Ovary (tissue), 9 donors: ENCODE data around the gene CHAC2. TPM values are rescaled to one million over a fixed set of nuclear protein-coding genes. Genes with fewer than 3 reads are reported as not detected.

Experiments
- DNase-seq, 5 donors: peaks; one replicate each; pipeline ENCODE4 v3.0.0-alpha.2; 2019 to 2020
- H3K27ac ChIP-seq, 2 donors: fragments of 200-600 bp; one replicate each; pipeline versions ENCODE4 v1.5.1 to v1.8.0; 2019 to 2022
- H3K27me3 ChIP-seq: fragments of 200-600 bp; one replicate; pipeline ENCODE4 v1.8.0; 2022
- H3K36me3 ChIP-seq: fragments of 200-600 bp; sonication (generic); one replicate; pipeline ENCODE4 v1.5.1; 2019
- H3K4me1 ChIP-seq: one replicate; pipeline ENCODE4 v1.8.1; 2013; ENCODE audit warnings: mild to moderate bottlenecking, moderate library complexity; ENCODE audit not compliant: insufficient read depth
- H3K4me3 ChIP-seq: fragments of 200-600 bp; sonication (generic); one replicate; pipeline ENCODE4 v1.5.1; 2017
- H3K9me3 ChIP-seq, 2 donors: fragments of 200-600 bp in 1 of 2; sonication (generic) in 1 of 2; one replicate each; pipeline versions ENCODE4 v1.5.1 to v1.8.1; 2013 to 2019; ENCODE audit warnings: mild to moderate bottlenecking in 1 of 2, moderate library complexity in 1 of 2
- CTCF ChIP-seq, 3 donors: fragments of 450-650 bp in 2 of 3; fragments of 200-600 bp in 1 of 3; IDR thresholded peaks; one replicate each; pipeline versions ENCODE4 v1.5.1 to v1.8.0; 2016 to 2022; ENCODE audit warnings: antibody characterized with exemption in 3 of 3, mild to moderate bottlenecking in 1 of 3
- EP300 ChIP-seq: sonication (generic); formaldehyde crosslinking; IDR thresholded peaks from one replicate; pipeline ENCODE4 v1.6.1; 2017; ENCODE audit warnings: antibody characterized with exemption
- POLR2A ChIP-seq: fragments of 450-650 bp; IDR thresholded peaks from one replicate; pipeline ENCODE4 v1.6.1; 2017; ENCODE audit warnings: antibody characterized with exemption, mild to moderate bottlenecking, moderate library complexity
- WGBS, 3 donors: extraction: QIAGEN DNeasy Blood & Tissue Kit in 1 of 3; methylation state at CpG; one replicate each; pipeline versions ENCODE4 v1.1.5 to v1.1.7; 2013 to 2017; 5-methylcytosine and 5-hydroxymethylcytosine counted together
- intact Hi-C, 4 donors: fragments of 100-400 bp; cut with DNase I; formaldehyde crosslinking; loops; one replicate each; pipeline versions ENCODE4 v1.11.0 to v1.15.1; 2022 to 2023
- polyA plus RNA-seq, 2 donors: library from polyadenylated mRNA; stranded (reverse); fragments of 200-250 nt in 1 of 2; fragments of 350-450 nt in 1 of 2; fragmentation: Illumina TruSeq in 1 of 2; extraction: RNeasy Lipid Tissue Mini Kit (QIAGEN cat#74804) in 1 of 2; gene quantifications; one replicate each; pipeline ENCODE4 v1.2.3, GENCODE V29; 2013 to 2014
- total RNA-seq, 7 donors: library from RNA; depleted of rRNA in 2 of 7; stranded (reverse); fragments of >200 nt in 2 of 7; fragmentation: NEBNext Ultra II Directional in 3 of 7; extraction: Animal tissue kit (Norgen Biotek cat#: 25700) in 3 of 7; gene quantifications; one replicate each; pipeline versions ENCODE4 v1.1.0 to v1.2.4, GENCODE V29; 2016 to 2023
- donor health status: DM: no; HTN: no; CAD: no; lungs with moderate emphysema.
- donor health status: DM: no; HTN: no; CAD: no.
- donor health status: Bipolar disorder and iron deficiency.
- donor health status: DM: yes; HTN: yes; CAD: no.
- donor health status: DM: no; HTN: no; CAD: no.
- donor health status: DM: yes; HTN: yes; CAD: no.

The CHAC2 gene
- total and polyA plus RNA-seq, 9 donors, result 0.39 to 2.0 (median 1.1) TPM

GRCh38 chr2:53811601-53812000 is 44.0 kb downstream of the CHAC2 start:
- WGBS, 3 donors, result 94 to 98% (median 97%) methylated on average over 3 of the region's 3 CpGs
- no peak overlapping the region for H3K27ac ChIP-seq
- intact Hi-C loops, result no loop called here
- DNase-seq, result no peak
- no peaks in the 10 kb centered on the region for H3K4me1 ChIP-seq
- no peak overlapping the region for H3K4me3 ChIP-seq
- no peaks in the 10 kb centered on the region for H3K9me3 ChIP-seq
- H3K27me3 ChIP-seq, result no peaks in the 10 kb centered on the region
- TF ChIP-seq CTCF (IDR thresholded peaks at IDR 0.05), result no peak
- TF ChIP-seq POLR2A, result no peak
- no peak for TF ChIP-seq EP300
- no peaks in the 10 kb centered on the region for H3K36me3 ChIP-seq

DNA sequence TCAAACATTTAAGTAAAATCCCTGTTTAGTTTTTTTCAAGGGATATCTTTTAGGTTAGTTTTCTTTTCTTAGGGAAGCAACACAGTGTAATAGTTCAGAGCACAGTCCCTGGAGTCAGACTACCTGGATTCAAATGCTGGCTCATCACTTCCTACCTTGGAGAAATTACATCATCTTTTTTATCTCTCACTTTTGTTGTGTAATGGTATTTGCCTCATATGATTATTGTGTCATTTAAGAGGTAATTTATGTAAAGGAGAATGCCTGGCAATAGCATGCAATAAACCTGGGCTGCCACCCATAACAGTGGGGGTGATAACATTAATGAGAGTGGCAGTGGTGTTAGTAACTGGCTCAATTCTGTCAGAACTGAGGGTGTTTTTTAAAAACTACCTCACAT is 45.5 kb downstream of the CHAC2 start:
- Histone ChIP-seq H3K9me3 (no peaks in the 10 kb centered on the region), H3K27ac (no peak overlapping the region), H3K36me3 (no peaks in the 10 kb centered on the region), H3K27me3 (no peaks in the 10 kb centered on the region), H3K4me1 (no peaks in the 10 kb centered on the region), H3K4me3 (no peak overlapping the region)
- TF ChIP-seq POLR2A (no peak), EP300 (no peak), CTCF (IDR thresholded peaks at IDR 0.05) (no peak)
- no peak for DNase-seq
- intact Hi-C loops, result no loop called here

- no peaks in the 10 kb centered on the region for H3K27me3 ChIP-seq
- 89 to 94% (median 89%) methylated on average over 3 of the region's 3 CpGs for WGBS, 3 donors
- H3K27ac ChIP-seq, result no peak overlapping the region
- no peak overlapping the region for H3K4me3 ChIP-seq
- no peaks in the 10 kb centered on the region for H3K9me3 ChIP-seq
- intact Hi-C loops, result no loop called here
- no peak for TF ChIP-seq EP300
- TF ChIP-seq CTCF (IDR thresholded peaks at IDR 0.05), result no peak
- no peak for TF ChIP-seq POLR2A
- no peaks in the 10 kb centered on the region for H3K4me1 ChIP-seq
- no peak for DNase-seq
- H3K36me3 ChIP-seq, result no peaks in the 10 kb centered on the region
Observed at GRCh38 chr2:53818854-53819435, 51.3 kb downstream of the CHAC2 start.

- H3K36me3 ChIP-seq, result no peaks in the 10 kb centered on the region
- intact Hi-C loops, result no loop called here
Observed at GRCh38 chr2:53819634-53820033, 52.0 kb downstream of the CHAC2 start.

More at GRCh38 chr2:53819634-53820033, 52.0 kb downstream of the CHAC2 start:
- Histone ChIP-seq H3K27ac (no peak overlapping the region), H3K27me3 (no peaks in the 10 kb centered on the region), H3K9me3 (no peaks in the 10 kb centered on the region), H3K4me1 (no peaks in the 10 kb centered on the region), H3K4me3 (no peak overlapping the region)
- WGBS, 3 donors, result 70 to 80% (median 79%) methylated on average over 4 of the region's 4 CpGs
- DNase-seq, result no peak
- TF ChIP-seq POLR2A, result no peak
- no peak for TF ChIP-seq CTCF (IDR thresholded peaks at IDR 0.05)
- no peak for TF ChIP-seq EP300
